Esophagus muscularis mucosa (tissue), 4 donors: ENCODE data around the gene SERINC4. TPM values are rescaled to one million over a fixed set of nuclear protein-coding genes. Genes with fewer than 3 reads are reported as not detected.

Experiments
- DNase-seq: peaks from one replicate; pipeline ENCODE4 v3.0.0-alpha.2; 2017; ENCODE audit errors: extremely low spot score
- H3K27ac ChIP-seq, 4 donors: fragments of 200-600 bp; sonication (generic); replicated peaks in 1 of 4; 1 replicate in 3 of 4; 2 replicates in 1 of 4; pipeline ENCODE4 v1.5.1; 2016 to 2019; ENCODE audit warnings: mild to moderate bottlenecking in 1 of 4
- H3K27me3 ChIP-seq, 4 donors: fragments of 200-600 bp; sonication (generic); one replicate each; pipeline versions ENCODE4 v1.5.1 to v1.6.0; 2016 to 2019
- H3K36me3 ChIP-seq, 4 donors: fragments of 200-600 bp; sonication (generic); one replicate each; pipeline ENCODE4 v1.5.1; 2016 to 2019
- H3K4me1 ChIP-seq, 4 donors: fragments of 200-600 bp; sonication (generic); one replicate each; pipeline ENCODE4 v1.5.1; 2016 to 2019
- H3K4me3 ChIP-seq, 4 donors: fragments of 200-600 bp; sonication (generic); 1 replicate in 2 of 4; 2 replicates in 2 of 4; pipeline ENCODE4 v1.5.1; 2016 to 2019; ENCODE audit warnings: mild to moderate bottlenecking in 4 of 4, moderate library complexity in 1 of 4
- H3K9me3 ChIP-seq, 4 donors: fragments of 200-600 bp; sonication (generic); 1 replicate in 3 of 4; 2 replicates in 1 of 4; pipeline ENCODE4 v1.5.1; 2016 to 2019
- CTCF ChIP-seq, 3 experiments: fragments of 200-600 bp in 2 of 3; fragments of 450-650 bp in 1 of 3; sonication (generic) in 2 of 3; IDR thresholded peaks; one replicate each; pipeline ENCODE4 v1.5.1; 2017 to 2019; ENCODE audit warnings: antibody characterized with exemption in 3 of 3, mild to moderate bottlenecking in 2 of 3, moderate library complexity in 1 of 3
- EP300 ChIP-seq: sonication (generic); formaldehyde crosslinking; IDR thresholded peaks from one replicate; pipeline ENCODE4 v1.6.1; 2017; ENCODE audit warnings: antibody characterized with exemption
- POLR2A ChIP-seq: fragments of 450-650 bp; IDR thresholded peaks from one replicate; pipeline ENCODE4 v1.6.1; 2017; ENCODE audit warnings: antibody characterized with exemption, moderate library complexity, mild to moderate bottlenecking, low read depth
- POLR2AphosphoS5 ChIP-seq, 2 donors: sonication (generic); formaldehyde crosslinking; IDR thresholded peaks; one replicate each; pipeline ENCODE4 v1.6.1; 2017; ENCODE audit warnings: antibody characterized with exemption in 2 of 2
- WGBS: methylation state at CpG from one replicate; pipeline ENCODE4 v1.1.5; 2018; 5-methylcytosine and 5-hydroxymethylcytosine counted together
- intact Hi-C: fragments of 100-400 bp; cut with DNase I; formaldehyde crosslinking; loops from one replicate; pipeline ENCODE4 v1.15.1; 2023
- total RNA-seq, 4 donors: library from RNA; depleted of rRNA; stranded (reverse); fragments of >200 nt; gene quantifications; one replicate each; pipeline versions ENCODE4 v1.1.0 to v1.2.1, GENCODE V29; 2016

Gene SERINC4
- total RNA-seq, 4 donors from 2014 or later: not detected

GRCh38 chr15:43794269-43795037 is 5.6 kb downstream of the SERINC4 start:
- intact Hi-C loops: no loop called here
- no peak for DNase-seq
- H3K27me3 ChIP-seq: peaks cover 0 to 4% (median 0%) of the 10 kb centered on the region in 4 donors
- WGBS: 63% methylated on average over 9 of the region's 9 CpGs
- peak overlapping the region in 1 of 4 donors; percentile 98 for H3K4me3 ChIP-seq
- H3K9me3 ChIP-seq: no peaks in the 10 kb centered on the region
- peak overlapping the region; percentile 32 to 99 (median 98) for H3K27ac ChIP-seq
- TF ChIP-seq CTCF (IDR thresholded peaks at IDR 0.05) (no peak), EP300 (no peak), POLR2A (no peak), POLR2AphosphoS5 (IDR thresholded peaks at IDR 0.05) (no peak)
- peaks cover 41 to 69% (median 66%) of the 10 kb centered on the region in 4 donors for H3K4me1 ChIP-seq
- H3K36me3 ChIP-seq: peaks cover 10 to 60% (median 51%) of the 10 kb centered on the region in 4 donors

GRCh38 chr15:43793647-43794046 is 6.4 kb downstream of the SERINC4 start:
- H3K36me3 ChIP-seq: peaks cover 10 to 52% (median 47%) of the 10 kb centered on the region in 4 donors
- intact Hi-C loops: no loop called here
- WGBS: 70% methylated on average over 10 of the region's 10 CpGs
- DNase-seq: no peak
- peak overlapping the region; percentile 92 to 98 (median 96) for H3K4me3 ChIP-seq
- H3K27ac ChIP-seq: peak overlapping the region; percentile 98 to 99 (median 98)
- no peaks in the 10 kb centered on the region for H3K27me3 ChIP-seq
- peaks cover 41 to 63% (median 59%) of the 10 kb centered on the region in 4 donors for H3K4me1 ChIP-seq
- no peak for TF ChIP-seq POLR2A
- no peak for TF ChIP-seq POLR2AphosphoS5 (IDR thresholded peaks at IDR 0.05)
- no peaks in the 10 kb centered on the region for H3K9me3 ChIP-seq

DNA sequence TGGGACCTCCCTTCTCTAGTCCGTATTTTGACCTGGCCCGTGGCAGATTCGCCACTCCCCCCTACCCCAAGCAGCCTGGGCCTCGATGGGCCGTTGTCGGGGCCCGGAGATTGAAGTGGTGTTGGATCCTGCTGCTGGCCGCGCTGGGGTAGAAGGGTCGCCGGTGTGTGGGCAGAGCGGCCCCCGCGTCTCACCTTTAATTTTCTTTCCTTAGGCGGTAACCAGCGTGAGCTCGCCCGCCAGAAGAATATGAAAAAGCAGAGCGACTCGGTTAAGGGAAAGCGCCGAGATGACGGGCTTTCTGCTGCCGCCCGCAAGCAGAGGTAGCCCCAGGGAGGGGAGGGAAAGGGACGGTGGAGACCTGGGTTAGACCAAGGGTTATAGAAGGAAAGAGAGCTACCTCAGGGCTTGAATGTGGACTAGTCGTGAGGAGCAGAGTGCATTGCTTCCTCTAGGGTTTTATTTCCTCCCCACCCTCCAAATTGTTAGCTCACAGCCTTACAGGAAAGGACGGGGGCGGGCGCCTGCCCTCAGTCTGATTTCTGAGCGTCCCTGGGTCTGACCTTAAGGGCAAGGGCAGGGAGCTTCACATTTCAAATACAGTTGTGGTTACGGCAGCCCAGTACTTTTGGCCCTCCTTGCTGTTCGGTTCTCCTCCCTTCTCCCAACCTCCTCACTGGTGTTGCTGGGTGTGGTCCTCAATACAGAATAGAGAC is 7.1 kb downstream of the SERINC4 start:
- Histone ChIP-seq H3K27me3 (no peaks in the 10 kb centered on the region), H3K36me3 (peaks cover 10 to 45% (median 45%) of the 10 kb centered on the region in 4 donors), H3K4me1 (peaks cover 36 to 55% (median 52%) of the 10 kb centered on the region in 4 donors), H3K9me3 (no peaks in the 10 kb centered on the region), H3K4me3 (peak overlapping the region; percentile 92 to 98 (median 96)), H3K27ac (peak overlapping the region; percentile 98 to 99 (median 98))
- intact Hi-C loops: no loop called here
- TF ChIP-seq CTCF (IDR thresholded peaks at IDR 0.05) (peak in 1 of 3 experiments; percentile 3), POLR2A (no peak), EP300 (no peak)
- DNase-seq: no peak
- WGBS: 2% methylated on average over 29 of the region's 33 CpGs

- WGBS: 2% methylated on average over 30 of the region's 66 CpGs
- peak within 1 kb of the TSS; percentile 98 to 99 (median 98) for H3K27ac ChIP-seq
- H3K9me3 ChIP-seq: no peaks in the 10 kb centered on the region
- H3K36me3 ChIP-seq: peaks cover 10 to 39% (median 37%) of the 10 kb centered on the region in 4 donors
- intact Hi-C loops: no loop called here
- no peaks in the 10 kb centered on the region for H3K27me3 ChIP-seq
- peaks cover 34 to 48% (median 45%) of the 10 kb centered on the region in 4 donors for H3K4me1 ChIP-seq
- peak; percentile 100 for DNase-seq
- TF ChIP-seq POLR2AphosphoS5 (IDR thresholded peaks at IDR 0.05) (peak; percentile 98 to 100), CTCF (IDR thresholded peaks at IDR 0.05) (peak in 1 of 3 experiments; percentile 5), EP300 (no peak), POLR2A (peak; percentile 97)
- peak within 1 kb of the TSS; percentile 92 to 98 (median 96) for H3K4me3 ChIP-seq
Measured at GRCh38 chr15:43791993-43792760, 7.8 kb downstream of the SERINC4 start, which contains the start of gene SERF2. Gene SERF2, plus strand, starts transcription at chr15:43792320. Its CDS starts 57 bp downstream, at chr15:43792377.
